ENCODE results near the gene URGCP.

Gene URGCP

GRCh38 chr7:43868181-43868580 lies 38.2 kb downstream of the URGCP start:
- peak overlapping the region; percentile 74 for H3K4me3 ChIP-seq (ENCODE audit: low read depth, low read length)
- TF ChIP-seq, protein P1, sequence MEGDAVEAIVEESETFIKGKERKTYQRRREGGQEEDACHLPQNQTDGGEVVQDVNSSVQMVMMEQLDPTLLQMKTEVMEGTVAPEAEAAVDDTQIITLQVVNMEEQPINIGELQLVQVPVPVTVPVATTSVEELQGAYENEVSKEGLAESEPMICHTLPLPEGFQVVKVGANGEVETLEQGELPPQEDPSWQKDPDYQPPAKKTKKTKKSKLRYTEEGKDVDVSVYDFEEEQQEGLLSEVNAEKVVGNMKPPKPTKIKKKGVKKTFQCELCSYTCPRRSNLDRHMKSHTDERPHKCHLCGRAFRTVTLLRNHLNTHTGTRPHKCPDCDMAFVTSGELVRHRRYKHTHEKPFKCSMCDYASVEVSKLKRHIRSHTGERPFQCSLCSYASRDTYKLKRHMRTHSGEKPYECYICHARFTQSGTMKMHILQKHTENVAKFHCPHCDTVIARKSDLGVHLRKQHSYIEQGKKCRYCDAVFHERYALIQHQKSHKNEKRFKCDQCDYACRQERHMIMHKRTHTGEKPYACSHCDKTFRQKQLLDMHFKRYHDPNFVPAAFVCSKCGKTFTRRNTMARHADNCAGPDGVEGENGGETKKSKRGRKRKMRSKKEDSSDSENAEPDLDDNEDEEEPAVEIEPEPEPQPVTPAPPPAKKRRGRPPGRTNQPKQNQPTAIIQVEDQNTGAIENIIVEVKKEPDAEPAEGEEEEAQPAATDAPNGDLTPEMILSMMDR (IDR thresholded peaks at IDR 0.05; ENCODE audit: borderline replicate concordance, insufficient read depth, low read depth, low read length): no peak

DNA sequence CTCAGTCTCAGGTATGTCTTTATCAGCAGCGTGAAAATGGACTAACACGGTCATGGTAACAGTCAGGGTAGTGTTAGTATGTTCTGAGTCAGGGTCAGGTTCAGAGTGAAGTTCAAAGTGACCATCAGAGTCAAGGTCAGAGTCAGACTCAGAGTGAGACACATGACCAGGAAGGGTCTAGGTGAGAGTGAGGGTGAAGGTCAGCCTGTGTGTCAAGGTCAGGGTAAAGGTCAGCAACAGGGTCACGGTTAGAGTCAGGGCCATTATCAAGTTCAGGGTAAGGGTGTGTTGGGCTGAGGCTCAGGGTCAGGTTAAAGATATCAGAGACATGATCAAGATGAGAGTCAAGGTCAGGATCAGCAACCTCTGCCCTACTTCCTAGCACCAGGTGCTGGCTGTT lies 41.1 kb downstream of the URGCP start:
- TF ChIP-seq, protein P1 (IDR thresholded peaks at IDR 0.05; ENCODE audit: borderline replicate concordance, insufficient read depth, low read depth, low read length): no peak
- no peak overlapping the region for H3K4me3 ChIP-seq (ENCODE audit: low read depth, low read length)

GRCh38 chr7:43864126-43864525 lies 42.3 kb downstream of the URGCP start:
- no peak overlapping the region for H3K4me3 ChIP-seq (ENCODE audit: low read depth, low read length)
- TF ChIP-seq, protein P1 (IDR thresholded peaks at IDR 0.05; ENCODE audit: borderline replicate concordance, insufficient read depth, low read depth, low read length): no peak

GRCh38 chr7:43856996-43857395 lies 49.4 kb downstream of the URGCP start:
- TF ChIP-seq, protein P1 (IDR thresholded peaks at IDR 0.05; ENCODE audit: borderline replicate concordance, insufficient read depth, low read depth, low read length): no peak
- no peak overlapping the region for H3K4me3 ChIP-seq (ENCODE audit: low read depth, low read length)

- no peak overlapping the region for H3K4me3 ChIP-seq (ENCODE audit: low read depth, low read length)
- TF ChIP-seq, protein P1 (IDR thresholded peaks at IDR 0.05; ENCODE audit: borderline replicate concordance, insufficient read depth, low read depth, low read length): no peak
These were observed 50.1 kb downstream of the URGCP start for GRCh38 chr7:43856316-43856715.

GRCh38 chr7:43855176-43855575 lies 51.2 kb downstream of the URGCP start:
- TF ChIP-seq, protein P1 (IDR thresholded peaks at IDR 0.05; ENCODE audit: borderline replicate concordance, insufficient read depth, low read depth, low read length): no peak
- no peak overlapping the region for H3K4me3 ChIP-seq (ENCODE audit: low read depth, low read length)

GRCh38 chr7:43851805-43852204 lies 54.6 kb downstream of the URGCP start:
- TF ChIP-seq, protein P1 (IDR thresholded peaks at IDR 0.05; ENCODE audit: borderline replicate concordance, insufficient read depth, low read depth, low read length): no peak

More at GRCh38 chr7:43851805-43852204, 54.6 kb downstream of the URGCP start:
- H3K4me3 ChIP-seq (ENCODE audit: low read depth, low read length): no peak overlapping the region

Measured in GM12875 (cell line).